GM18951 (cell line): ENCODE measurements around the gene PTPRD.

ENCODE experiments used
- POLR2A ChIP-seq: IDR thresholded peaks from 4 replicates; pipeline ENCODE4 v1.6.1; 2011; ENCODE audit warnings: mild to moderate bottlenecking; ENCODE audit not compliant: insufficient read length, insufficient read depth; ENCODE audit errors: extremely low read depth
- in situ Hi-C: fragments of 300-500 bp; cut with MboI; formaldehyde crosslinking; loops from one replicate; pipeline ENCODE4 v1.12.0; 2022; ENCODE audit warnings: low sequenced_read_pairs, mixed read lengths, inconsistent platforms; ENCODE audit not compliant: unreplicated experiment

Gene PTPRD

GRCh38 chr9:8539681-8540197 is 2073.1 kb downstream of the PTPRD start:
- no peak for TF ChIP-seq POLR2A
- in situ Hi-C loops = no loop called here

- in situ Hi-C loops = no loop called here
- no peak for TF ChIP-seq POLR2A
These were observed 2076.0 kb downstream of the PTPRD start for GRCh38 chr9:8536845-8537244.

- in situ Hi-C loops = no loop called here
- no peak for TF ChIP-seq POLR2A
These were observed 2078.0 kb downstream of the PTPRD start for GRCh38 chr9:8534828-8535227.

- no peak for TF ChIP-seq POLR2A
- in situ Hi-C loops = no loop called here
These were observed 2079.1 kb downstream of the PTPRD start for GRCh38 chr9:8533681-8534080.

- TF ChIP-seq POLR2A = no peak
These were observed 2080.9 kb downstream of the PTPRD start for GRCh38 chr9:8531826-8532415.

GRCh38 chr9:8521112-8521511 is 2091.7 kb downstream of the PTPRD start:
- TF ChIP-seq POLR2A = no peak
- in situ Hi-C loops = no loop called here

More at GRCh38 chr9:8531826-8532415, 2080.9 kb downstream of the PTPRD start:
- in situ Hi-C loops = no loop called here

GRCh38 chr9:8515748-8516147 is 2097.1 kb downstream of the PTPRD start:
- no peak for TF ChIP-seq POLR2A

GRCh38 chr9:8514760-8515159 is 2098.0 kb downstream of the PTPRD start:
- no peak for TF ChIP-seq POLR2A
- in situ Hi-C loops = no loop called here

More at GRCh38 chr9:8515748-8516147, 2097.1 kb downstream of the PTPRD start:
- in situ Hi-C loops = no loop called here

- in situ Hi-C loops = no loop called here
- TF ChIP-seq POLR2A = no peak
These were observed 2104.0 kb downstream of the PTPRD start for GRCh38 chr9:8508671-8509290.

GRCh38 chr9:8494571-8494970 is 2118.2 kb downstream of the PTPRD start:
- in situ Hi-C loops = no loop called here
- TF ChIP-seq POLR2A = no peak

GRCh38 chr9:8492679-8493078 is 2120.1 kb downstream of the PTPRD start:
- in situ Hi-C loops = no loop called here
- no peak for TF ChIP-seq POLR2A

GRCh38 chr9:8492024-8492423 is 2120.8 kb downstream of the PTPRD start:
- in situ Hi-C loops = no loop called here
- TF ChIP-seq POLR2A = no peak

GRCh38 chr9:8491563-8491962 is 2121.2 kb downstream of the PTPRD start:
- in situ Hi-C loops = no loop called here
- no peak for TF ChIP-seq POLR2A

- in situ Hi-C loops = no loop called here
- no peak for TF ChIP-seq POLR2A
These were observed 2123.0 kb downstream of the PTPRD start for GRCh38 chr9:8489835-8490234.
